NCI-H748 (cell line): ENCODE data around the gene H2BK1.

Source experiments
- DNase-seq: peaks from one replicate; lab custom pipeline; 2025; ENCODE audit not compliant: unreplicated experiment; lab: John Stamatoyannopoulos, UW

Gene H2BK1

DNA sequence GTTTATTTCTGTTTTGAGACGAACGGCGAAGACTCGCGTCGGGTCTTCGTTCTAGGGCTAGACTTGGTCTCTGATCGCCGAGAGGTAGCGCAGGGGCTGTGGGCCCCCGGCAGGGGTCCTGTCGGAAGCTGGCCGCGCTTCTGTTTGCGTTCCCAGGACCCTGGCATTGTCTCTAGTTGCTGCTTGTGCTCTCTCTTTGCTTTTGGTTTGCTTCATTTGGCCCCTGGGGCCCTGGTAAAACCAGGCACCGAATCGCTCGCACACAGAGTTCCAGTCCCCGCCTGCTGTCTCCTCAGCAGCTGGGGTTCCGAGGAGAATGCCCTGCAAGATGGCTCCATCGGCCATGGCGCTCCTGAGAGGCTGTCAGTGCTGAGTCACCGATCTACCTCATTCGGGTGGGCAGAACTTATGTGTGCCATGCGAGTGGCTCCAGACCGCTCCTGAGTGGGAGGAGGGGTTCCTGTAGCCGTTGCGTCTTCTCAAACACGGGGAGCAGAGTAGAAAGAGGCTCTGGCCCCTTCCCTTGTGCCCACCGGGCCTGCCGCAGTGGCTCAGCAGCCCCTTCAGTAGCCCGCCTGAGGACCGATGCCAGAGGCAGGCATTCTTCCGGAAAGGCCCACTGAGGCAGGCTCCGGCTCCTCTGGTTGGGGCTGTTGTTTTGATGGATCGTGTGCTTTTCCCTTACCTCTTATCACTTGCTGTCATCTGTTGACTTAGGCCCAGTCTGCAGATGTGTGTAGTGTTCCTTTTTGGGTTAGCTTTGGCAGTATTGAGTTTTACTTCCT lies 22.8 kb upstream of the H2BK1 start:
- DNase-seq: peak; percentile 45

DNA sequence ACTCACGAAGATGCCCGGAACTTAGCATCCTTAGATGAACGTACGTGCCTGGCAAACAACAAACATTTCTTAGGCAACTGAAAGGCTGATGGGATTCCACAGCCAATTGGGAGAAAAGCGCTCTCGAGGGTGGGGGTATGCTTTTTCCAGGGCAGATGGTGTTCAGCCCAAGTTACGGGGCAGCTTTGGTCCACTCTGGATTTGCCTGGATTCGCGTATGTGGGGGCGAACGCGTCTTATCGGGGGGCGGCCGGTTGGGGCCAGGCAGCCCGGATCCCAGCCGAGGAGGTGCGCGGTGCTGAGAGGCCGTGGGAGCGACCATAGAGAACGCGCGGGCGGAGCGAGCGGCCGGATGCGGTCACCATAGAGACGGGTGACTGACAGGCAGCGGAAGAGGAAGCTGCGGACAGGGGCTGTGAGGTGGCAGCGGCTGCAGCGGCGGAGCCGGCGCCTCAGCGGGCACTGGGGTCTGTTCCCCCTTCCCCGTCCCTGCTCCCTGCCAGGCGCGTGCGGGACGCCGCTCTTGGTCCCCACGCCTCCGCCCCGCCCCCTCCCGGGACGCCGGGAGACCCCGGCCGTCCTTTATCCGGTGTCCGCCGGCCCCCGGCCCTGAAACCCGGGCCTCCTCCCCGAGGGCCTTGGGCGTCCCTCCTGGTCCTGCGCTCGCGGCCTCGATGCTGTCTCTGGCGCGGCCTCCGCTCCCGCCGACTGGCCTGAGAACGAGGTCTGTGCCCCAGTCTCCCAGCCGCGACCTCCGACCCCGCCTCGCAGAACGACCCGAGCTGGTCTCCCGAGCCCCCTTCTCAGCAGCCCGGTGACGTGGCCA lies 22.0 kb upstream of the H2BK1 start, which contains the start of gene CHPF2:
Gene CHPF2 (plus strand): TSS at position 393 of the 826 bp plus-strand sequence. CDS start 1,529 bp downstream, outside the sequence.
- DNase-seq: peak; percentile 89

DNA sequence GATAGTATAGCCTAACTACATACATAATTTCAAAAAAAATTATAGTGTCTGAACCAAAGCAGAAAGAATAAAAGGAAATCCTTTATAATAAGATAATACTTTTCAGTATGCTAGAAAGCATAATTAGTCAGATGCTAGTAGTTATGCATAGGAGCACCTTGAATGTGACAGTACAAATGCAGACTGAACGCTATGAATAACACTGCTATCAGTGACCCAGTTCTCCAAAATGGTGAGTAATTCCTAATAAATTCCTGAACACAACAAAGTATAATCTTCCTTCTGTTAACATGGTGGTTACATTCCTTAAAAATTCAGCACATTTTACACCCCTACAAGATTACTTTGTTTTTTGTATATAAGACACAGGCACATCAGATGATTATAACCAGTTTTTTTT lies 20.8 kb upstream of the H2BK1 start:
- DNase-seq: no peak

DNA sequence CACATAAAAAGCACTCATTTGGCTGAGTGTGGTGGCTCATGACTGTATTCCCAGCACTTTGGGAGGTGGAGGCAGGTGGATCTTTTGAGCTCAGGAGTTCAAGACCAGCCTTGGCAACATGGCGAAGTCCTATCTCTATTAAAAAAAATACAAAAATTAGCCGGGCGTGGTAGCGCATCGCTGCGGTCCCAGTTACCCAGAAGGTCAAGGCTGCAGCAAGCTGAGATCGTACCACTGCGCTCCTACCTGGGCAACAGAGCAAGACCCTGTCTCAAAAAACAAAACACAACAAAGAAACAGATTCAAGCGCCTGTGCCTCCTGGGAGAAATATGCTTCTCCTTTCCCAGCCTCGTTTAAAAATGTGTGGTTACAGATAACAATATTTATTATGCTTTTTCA lies 19.0 kb upstream of the H2BK1 start:
- no peak for DNase-seq

DNA sequence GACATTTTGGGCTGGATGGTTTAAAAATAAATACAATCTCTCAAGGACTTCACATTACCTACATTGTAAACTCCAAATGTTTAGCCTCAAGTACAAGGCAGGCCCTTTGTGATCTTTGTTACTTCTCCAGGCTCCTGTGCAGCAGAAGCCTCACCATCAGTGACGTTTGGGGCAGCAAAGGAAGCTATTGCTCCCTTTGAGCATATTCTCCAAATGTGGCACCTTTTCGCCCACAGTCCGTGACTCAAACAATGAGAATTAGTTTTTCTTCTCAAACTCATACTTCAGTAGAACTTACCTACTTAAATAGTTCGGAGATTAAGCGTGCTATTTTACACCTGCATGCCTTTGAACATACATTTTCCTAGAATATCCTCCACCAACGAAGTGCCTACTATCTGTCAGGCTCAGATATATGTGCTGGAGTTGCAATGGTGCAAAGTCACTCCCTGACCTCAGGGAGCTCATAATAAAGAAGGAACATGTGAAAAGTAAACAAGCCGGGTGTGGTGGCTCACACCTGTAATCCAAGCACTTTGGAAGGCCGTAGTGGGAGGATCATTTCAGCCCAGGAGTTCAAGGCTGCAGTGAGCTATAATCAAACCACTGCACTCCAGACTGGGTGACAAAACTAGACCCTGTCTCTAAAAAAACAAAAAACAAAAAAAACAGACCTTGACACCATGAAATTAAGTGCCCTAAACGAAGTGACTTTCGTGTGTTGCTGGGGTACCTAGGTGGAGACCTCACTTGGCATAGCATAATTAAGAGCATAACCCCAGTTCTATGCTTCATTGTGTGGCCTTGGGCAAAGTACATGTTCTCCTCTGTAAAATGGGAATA lies 18.0 kb upstream of the H2BK1 start:
- no peak for DNase-seq

DNA sequence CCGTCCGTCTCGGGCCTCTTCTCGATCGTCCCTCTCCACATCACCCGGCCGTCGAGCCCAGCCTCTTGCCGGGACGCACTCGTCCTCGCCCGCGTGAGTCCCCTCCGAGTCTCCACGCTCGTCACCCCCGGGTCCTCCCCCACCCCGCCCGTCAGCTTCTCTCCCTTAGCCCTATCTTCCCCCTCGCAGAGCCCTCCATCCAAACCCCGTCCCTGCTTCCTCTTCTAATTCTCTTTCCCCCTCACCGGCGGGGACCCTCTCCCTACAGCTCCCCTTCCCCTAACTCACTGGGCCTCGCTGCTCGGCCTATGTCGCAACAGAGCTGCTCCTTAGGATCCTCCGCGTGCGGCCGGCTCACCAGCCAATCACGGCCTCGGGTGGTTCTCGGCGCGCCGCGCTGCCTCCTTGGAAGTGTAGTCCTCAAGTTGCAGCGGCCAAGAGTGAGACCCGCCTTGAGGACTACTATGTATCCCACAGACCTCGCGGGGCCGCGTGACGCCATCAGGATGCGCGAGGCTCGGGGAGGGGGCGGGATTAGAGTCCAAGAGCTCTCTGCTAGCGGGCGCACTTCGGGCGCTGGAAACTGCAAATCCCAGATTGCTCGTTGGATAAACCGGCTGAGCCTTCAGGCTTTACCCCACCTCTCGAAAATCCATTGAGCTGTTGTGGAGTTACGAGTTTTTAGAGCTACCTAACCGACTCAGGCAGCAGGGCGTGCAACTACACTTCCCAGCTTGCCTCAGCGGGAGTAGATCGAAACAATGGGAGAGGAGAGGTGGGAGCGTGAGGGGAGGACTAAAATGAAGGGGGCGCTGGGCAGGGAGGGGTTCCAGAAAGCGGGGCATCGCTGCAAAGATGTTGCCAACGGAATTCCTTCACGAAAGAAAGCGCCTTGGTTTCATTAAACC lies 16.8 kb upstream of the H2BK1 start, which contains the start of gene ABCF2:
Gene ABCF2 (minus strand): TSS at position 331 of the 908 bp plus-strand sequence. CDS start 747 bp downstream, outside the sequence.
- DNase-seq: peak; percentile 98

DNA sequence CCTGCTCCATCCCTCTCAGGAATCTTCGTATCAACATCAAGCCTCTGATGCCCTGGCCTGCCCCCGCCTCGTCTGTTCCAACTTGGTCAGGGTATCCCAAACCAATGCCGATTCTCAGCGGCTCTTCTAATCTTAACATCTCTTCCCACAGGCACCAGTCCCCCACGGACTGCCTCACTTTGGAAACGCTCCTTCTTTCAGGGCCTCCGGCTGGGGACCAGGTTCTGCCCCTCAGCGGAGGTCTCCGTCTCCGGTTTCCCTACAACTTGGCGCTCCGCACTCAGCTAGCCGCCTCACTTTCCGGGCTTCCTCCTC lies 16.2 kb upstream of the H2BK1 start:
- no peak for DNase-seq

DNA sequence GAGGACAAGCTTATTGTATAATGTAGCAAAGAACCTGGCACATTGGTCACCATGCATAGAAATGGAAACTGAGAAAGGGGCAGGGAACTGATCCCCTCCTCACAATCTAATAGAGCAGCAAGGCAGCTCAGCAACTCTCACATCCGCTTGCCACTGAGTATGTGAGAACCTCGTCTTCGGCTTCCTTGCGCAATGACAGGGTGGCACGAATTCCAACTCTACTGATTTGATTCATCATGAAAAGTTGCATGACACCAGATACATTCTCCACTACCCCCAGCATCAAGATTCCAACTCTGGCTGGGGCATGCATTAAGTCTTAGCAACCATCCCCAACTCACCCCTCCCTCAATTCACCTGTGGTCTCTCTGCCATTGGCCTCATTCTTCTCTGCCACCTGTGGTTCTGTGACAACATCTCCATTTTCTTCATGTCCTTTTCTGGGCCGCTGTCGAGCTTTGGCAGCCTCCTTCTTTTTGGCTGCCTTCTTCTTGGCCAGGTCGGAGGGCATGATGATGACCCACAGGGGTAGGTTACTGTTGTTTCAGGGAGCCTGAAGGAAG lies 15.7 kb upstream of the H2BK1 start:
- DNase-seq: no peak

DNA sequence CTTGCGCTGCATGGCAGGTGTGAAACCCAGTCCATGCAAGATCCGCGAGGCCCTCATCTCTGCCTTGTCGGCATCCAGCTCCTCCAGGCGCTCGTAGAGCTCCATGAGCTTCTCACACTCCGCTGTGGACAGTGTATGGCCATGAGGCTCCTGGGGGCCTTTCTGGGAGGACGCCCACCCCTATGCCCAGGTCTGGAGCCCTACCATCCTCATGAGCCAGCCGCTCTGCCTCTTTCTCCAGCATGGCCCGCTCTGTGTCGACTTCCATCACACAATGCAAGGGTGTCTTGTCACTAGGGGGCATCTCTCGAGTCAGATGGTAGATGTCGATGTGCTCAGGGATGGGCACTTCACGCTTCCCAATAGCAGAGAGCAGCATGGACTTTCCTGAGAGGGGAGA lies 13.4 kb upstream of the H2BK1 start:
- no peak for DNase-seq

DNA sequence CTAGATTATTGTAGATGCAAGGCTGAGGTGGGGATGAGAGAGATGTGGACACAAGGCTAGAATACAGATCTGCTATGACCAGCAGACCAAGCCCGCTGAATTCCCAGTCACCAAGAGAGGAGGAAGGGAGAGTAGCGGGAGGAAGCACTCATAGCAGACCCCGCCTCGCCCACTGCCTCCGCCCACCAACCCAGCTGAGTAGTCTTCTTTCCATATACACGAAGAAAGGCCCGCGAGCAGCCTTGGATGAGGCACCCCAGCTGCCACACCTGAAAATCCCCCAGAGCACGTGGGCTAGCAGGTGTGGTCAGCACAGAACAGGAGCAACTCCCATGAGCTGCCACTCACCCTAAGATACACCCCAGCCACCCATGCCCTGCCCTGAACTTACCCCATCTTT lies 7.9 kb upstream of the H2BK1 start:
- DNase-seq: no peak

DNA sequence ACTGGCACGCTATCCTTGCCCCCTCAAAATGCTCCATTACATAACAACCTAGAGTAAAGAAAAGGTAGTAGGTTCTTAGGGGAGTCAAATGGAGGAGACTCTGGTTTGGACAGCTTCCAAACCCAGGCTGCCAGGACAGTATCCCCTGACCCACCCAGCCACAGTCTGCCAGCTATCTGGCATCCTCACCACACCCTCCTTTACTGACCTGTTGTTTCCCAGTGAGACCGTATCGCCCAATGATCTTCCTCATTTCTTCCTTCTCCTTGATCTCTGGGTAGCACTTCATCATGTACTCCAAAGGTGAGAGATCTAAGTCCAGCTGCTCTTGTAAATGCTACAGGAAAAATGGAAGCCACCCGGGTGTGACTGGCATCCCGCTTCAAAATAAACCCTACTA lies 5.1 kb upstream of the H2BK1 start:
- no peak for DNase-seq

DNA sequence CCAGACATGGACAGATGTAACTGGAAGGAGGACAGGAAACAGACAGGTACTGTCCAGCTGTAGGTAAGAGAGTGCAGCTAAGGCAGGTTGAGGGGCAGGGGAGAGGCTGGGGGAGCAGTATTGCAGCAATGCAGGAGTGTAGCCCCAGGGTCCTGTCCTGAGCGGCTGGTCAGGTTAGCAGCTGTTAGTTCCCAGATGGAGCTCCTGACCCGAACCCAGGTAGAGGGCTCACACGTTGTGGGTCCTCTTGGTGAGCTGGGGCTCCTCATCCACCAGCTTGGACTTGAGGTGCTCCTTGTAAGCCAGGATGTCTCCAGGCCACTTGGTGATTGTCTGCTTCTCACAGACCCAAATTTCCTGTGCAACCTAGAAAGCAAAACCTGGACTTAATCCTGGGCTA lies 3.5 kb upstream of the H2BK1 start:
- no peak for DNase-seq

DNA sequence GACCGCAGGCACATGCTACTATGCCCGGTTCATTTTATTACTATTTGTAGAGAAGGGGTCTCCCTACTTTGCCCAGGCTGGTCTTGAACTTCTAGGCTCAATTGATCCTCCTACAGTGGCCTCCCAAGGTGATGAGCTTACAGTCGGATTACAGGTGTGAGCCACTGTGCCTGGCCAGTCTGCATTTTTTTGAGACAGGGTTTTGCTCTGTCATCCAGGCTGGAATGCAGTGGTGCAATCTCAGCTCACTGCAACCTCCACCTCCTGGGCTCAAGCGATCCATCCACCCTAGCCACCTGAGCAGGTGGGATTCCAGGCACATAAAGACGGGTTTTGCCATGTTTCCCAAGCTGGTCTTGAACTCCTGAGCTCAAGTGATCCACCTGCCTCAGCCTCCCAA lies 2.3 kb upstream of the H2BK1 start:
- no peak for DNase-seq

DNA sequence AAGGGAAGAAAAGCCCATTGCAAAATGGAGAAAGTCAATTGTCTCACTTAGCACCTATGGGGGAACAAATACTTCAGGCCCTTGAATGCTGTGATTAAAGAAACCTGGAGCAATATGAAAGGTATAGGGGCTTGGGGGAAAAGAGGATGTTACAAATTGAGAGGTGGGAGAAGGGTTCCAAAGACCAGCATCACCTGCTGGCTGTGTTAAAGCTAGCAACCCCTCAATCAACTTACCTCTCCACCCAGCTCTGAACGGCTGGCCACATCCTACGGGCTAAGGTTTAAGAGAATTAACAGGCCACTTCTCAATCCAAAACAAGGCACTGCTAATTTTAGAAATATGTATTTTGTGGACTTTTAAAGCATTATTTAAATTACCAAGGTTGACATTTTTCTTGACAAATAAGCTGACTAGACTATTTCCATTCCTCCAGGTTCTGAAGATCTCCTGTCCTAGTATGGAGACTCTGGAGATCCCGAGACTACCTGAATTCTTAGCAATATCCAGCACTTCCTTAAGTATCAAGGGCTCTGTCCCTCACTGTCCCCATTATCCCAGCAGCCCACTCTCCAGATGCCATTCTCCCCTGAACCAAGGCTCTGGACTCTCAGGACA lies 976 bp upstream of the H2BK1 start:
- DNase-seq: no peak

DNA sequence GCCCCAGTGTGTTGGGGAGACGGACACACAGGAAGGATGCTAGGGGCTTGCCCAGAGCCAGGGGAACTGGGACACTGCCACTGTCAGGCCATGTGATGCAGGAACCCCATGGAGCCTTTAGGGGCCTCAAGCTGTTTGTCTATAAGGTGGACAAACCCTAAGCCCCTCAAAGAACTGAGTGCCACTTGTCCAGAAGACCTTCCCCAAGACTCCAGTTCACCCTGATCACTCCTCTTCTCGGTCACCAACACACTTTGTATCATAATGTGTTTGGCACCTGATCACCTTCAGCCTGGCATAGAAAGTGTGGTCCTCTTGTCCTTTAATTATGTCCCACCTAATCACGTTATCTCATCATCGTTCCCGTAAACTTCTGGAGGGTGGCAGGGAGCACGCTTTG lies 700 bp downstream of the H2BK1 start:
- DNase-seq: no peak

DNA sequence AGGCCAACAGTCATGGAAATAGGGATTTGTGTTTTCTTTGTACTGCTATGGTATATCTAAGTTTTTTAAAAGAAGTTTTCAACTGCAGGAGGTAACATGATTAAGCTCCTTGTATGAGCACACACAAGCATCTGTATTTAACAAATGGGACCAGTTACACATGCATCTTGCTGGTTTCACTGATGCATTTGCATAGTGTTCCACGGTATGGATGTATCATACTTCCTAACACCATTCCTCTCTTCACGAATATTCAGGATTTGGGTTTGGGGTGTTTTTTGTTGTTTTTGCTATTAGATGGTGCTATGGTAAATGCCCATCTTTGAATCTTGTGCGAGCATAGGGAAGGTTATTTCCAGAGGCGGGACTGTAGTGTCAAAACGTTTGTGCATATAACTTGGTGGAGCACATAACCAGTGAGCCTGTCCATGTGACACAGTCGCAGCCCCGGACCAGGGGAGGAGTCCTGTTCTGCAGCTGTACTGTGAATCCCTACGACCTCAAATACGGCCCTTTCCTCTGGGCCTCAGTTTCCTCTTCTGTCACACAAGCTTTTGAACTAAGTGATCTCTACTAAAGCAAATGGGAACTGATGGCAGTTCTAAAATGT lies 1.9 kb downstream of the H2BK1 start:
- DNase-seq: no peak

DNA sequence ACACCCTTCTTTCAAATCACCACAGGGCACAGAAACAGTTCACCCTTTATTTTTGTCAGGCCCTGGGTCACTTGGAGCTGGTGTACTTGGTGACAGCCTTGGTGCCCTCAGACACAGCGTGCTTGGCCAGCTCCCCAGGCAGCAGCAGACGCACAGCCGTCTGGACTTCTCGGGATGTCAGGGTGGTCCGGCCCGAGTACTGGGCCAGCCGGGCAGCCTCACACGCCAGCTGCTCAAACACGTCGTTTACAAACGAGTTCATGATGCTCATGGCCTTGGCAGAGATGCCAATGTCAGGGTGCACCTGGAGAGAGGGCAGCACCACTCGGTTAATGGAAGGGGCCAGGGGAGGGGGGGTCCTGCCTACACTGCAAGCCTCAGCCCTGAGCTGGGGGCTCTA lies 2.5 kb downstream of the H2BK1 start:
- DNase-seq: no peak

DNA sequence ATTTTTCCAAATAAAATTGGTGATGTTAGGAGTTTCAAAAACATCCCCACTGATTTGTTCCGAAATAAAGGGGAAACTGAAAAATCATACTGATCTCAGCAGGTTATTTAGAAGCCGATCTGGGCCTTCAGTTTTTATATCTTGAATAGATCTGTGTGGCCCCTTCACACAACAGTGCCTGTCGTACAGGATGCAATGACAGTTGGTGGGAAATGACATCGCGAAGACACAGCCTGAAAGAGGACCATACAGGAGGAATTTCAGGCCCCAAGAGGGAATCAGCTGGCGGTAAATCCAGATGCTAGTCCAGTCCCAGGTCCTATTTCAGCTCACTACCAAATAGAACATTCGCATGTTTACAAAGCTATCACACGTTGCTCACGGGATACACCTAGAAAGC lies 3.0 kb downstream of the H2BK1 start:
- DNase-seq: no peak

DNA sequence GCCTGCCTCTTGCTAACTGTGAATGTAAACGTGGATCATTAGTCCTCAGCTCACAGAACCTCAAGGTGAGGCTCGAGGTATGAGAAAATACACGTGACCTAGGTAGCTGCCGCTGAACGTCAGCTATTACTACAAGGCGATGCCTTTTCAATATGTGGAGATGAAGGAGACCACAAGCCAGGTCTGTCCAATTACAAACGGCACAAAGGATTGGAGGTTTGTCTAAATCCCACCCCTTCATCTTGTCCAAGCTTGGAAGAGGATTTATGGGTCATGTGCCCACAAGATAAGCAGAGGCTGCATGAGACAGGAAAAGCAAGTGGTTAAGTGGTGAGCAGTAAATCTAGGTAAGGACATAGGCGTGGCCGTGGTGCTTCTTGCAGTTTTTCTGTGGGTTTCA lies 3.4 kb downstream of the H2BK1 start:
- no peak for DNase-seq
